GM18499 (cell line): Measurements from ENCODE around the gene UNCX.
"Not testable (repeated sequence)": the region's sequence is repeated elsewhere in the genome, so short reads cannot be mapped to it uniquely, and the experiment has no call there.

Source experiments
- ATAC-seq: cut with Tn5 transposase; IDR thresholded peaks from one replicate; pipeline ENCODE4 v1.9.1; 2021; ENCODE audit warnings: moderate number of reproducible peaks; ENCODE audit not compliant: insufficient read depth, unreplicated experiment

The UNCX gene

DNA sequence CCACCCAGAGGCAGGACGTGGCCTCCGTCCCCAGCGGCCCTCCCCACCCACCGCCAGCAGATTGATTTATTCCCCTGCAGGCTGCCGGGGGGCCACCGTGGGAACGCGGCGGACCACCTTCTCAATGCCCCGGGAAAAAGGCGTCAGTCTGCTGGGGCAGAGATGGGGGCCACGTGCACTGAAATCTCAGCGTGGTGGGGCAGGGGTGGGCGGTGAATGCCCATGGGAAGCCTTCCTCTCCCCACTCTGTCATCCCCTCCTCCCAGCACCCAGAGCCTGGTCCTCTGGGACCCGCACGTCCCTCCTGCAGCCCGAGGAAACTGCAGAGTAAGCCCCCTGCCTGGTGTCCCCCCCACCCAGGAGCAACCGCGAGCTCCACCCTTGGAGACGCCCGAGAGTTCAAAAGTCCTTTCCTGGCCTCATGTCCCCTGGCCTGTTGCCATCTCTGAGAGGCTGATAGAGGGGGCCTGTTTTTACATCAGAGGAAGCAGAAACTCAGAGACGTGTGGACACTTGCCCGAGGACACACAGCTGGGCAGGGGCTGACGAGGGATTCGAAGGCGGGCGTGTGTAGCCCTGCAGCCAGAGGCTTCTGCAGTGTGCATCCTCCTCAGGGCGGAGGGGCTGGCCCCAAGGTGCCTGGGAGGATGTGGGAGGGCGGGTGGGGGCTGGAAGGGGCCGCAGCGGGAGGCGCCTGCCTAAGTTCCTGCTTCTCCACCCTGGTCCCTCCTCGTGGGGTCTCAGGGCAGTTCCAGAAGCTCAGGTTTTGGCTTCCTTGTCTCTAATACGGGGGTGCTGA is 21.8 kb downstream of the UNCX start:
- ATAC-seq: no peak

DNA sequence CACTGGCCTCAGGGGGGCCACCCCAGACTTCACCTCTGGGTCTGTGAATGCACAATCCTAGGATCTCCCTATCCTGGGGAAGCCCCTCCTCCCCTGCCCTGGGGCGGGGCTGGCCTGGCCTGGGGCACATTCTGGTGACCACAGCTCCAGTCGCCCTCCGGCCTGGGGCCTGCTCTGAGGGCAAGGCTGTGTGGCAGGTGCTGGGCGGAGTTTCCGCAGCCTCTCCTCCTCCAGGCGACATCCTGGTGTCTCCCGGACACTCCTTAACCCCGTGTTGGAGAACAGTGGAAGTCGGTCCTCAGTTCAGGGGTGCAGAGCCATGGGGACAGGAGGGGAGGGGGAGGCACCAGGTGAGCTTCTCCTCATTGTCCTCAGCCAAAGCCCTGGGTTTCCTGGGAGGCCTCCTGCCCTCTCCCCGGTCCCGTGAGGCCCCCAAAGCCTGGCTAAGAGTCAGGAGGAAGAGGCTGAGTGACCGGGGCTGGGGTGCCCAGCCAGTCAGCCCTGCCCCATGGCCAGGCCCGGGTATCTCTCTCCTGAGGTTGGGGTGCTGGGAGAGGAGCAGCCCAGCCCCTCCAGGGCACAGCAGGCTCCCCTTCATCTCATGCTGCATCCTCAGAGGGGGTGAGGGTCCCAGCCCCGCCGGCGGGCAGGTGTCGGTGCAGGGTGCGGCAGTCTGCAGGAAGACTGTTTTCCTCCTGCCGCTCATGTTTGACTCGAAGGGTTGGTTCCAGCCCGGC is 22.6 kb downstream of the UNCX start:
- no peak for ATAC-seq

DNA sequence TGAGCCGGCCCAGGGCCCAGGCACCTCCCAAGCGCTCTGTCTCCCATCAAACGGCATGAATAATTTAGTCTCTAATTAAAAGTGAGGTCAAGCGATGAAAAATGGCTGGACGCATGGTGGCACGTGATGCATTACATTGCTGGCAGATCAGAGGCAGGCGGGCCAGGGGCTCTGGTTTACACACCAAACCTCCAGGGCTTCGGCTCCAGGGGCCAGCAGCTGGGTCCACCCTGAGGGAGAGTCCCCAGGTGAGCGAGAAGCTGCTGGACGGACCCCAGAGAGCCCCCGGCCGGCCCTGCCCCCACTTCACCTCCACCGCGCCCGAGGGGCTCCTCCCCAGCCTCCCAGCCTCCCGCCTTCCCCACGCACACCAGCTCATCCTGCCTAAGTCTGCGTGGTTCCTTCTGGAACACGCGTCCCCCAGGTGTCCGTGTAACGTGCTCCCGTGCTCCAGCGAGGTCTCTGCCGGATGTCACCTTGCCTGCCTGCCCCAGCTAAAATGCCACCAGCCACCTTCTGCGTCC is 23.2 kb downstream of the UNCX start:
- ATAC-seq: no peak

DNA sequence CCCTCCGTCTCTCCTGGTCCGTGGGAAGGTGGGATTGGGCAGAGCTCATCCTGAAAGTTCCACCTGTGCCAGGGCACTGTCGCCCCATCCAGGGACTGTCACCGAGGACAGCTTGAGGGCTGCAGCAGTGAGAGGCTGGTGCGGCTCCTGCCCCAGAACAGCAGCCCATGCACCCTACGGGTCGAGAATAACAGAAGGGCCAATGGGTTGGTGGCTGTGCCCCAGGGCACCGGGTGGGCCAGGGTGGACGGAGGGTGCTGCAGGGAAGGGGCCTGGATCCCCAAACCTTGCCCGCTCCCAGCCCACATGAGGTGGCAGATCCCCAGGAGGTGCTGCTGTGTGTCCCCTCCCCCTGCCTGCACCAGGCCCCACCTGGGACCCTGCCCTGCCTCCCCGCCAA is 23.9 kb downstream of the UNCX start:
- ATAC-seq: no peak

DNA sequence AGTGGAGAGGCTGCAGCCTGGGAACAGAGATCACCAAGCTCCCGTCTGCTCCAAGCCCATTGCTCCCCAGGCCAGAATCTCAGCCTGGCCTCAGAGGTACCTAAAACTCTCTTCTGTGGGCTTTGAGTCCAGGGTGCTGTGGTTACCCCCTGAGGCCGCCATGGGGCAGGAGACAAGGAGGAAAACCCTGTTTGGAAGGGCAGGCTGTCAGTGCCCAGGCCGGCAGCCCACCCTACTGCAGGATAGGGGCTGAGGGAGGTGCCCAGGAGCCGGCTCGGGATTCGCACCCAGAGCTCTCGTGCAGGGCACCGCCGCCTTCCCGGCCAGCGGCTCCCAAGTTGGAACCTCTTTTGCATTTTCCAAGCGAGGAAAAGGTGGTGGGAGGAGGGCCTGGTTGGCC is 24.5 kb downstream of the UNCX start:
- no peak for ATAC-seq

DNA sequence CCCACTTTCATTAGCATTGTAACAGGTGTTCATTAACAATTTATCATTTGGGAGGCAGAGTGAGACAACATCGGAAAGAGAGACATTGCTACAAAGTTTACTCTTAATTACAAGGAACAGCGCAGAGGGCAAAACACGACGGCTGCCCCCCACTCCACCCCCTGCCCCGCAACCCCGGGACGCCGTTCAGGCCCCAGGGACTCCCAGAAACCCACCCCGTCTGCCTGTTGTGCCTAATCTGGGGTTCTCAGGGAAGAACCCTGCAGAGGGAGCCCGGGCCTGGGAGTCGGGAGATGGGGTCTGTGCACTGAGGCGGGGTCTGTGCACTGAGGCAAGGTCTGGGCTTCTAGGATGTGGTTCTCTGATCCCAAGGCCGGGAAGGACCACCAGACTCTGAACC is 25.2 kb downstream of the UNCX start:
- no peak for ATAC-seq

DNA sequence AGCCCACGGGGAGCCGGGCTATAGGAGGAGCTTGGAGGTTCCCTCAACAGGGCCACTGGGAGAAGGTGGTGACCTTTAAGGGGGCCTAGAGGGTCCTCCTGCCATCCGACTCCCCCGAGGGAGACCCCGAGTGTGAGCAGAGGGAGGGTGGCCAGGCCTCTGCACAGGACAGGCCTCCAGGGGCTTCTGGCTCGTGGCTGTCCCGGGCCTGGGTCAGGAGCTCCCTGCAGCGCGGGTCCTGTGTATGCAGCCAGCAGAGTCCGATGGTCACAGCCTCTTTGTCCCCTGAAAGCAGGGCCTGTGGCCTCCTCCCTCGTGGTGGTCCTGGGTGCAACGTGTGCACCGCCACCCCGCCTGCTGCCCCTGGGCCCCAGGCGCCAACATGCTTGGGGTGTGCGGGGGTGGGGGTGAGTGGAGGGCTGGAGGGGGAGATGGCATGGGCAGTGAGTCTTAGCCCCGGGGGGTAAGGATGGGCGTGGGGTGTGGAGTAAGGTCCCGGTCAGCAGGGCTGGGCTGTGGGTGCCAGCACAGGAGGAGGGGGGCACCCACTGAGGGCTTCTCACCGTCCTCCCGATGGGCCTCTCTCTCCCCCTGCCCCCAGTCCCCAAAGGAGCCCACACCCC is 27.1 kb downstream of the UNCX start:
- no peak for ATAC-seq

DNA sequence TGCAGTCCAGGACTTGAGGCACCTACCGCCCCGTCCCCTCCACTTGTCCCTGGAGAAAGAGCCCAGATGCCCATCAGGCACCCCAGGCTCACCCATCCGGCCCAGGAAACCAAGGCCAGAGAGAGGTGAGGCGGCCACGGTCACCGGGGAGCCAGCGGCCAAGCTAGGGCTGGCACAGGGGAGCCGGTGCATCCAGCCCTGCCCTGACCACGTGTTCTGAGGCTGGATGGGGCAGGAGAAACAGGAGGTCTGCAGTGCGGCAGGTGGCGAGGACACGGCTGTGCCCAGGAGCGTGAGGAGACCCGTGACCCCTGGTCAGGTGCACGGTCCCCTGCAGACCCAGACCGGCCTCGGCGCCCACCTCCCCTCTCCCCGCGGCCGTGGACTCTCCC is 27.6 kb downstream of the UNCX start:
- no peak for ATAC-seq

DNA sequence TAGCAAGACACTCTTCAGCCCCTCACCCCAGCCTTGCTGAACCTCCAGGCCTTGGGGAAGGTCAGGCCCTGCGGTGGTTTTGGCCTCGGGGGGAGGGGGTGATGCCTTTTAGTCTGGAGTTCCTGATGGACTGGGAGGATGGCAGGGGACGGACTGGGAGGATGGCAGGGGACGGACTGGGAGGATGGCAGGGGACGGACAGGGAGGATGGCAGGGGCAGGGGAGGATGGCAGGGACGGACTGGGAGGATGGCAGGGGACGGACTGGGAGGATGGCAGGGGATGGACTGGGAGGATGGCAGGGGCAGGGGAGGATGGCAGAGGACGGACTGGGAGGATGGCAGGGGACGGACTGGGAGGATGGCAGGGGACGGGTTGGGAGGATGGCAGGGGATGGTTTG is 28.4 kb downstream of the UNCX start:
- ATAC-seq: not testable (repeated sequence)

DNA sequence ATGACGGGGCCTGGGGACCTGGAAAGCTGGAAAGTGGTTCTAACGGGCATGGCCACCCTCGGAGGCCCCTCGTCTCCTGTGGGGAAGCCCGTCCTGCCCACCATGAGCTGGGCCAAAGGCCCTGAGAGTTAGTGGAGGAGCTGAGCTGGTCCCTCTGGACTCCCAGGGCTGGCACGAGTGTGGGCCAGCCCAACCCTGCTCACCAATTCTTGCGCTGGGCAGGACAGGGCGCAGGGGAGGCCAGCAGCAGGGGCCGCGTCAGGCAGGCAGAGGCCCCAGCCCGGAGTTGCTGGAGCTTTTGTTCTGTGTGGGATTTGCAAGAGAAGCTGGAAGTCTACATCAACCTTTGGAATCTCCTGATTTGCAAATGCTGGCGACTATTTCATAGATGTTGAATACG is 29.8 kb downstream of the UNCX start:
- no peak for ATAC-seq

DNA sequence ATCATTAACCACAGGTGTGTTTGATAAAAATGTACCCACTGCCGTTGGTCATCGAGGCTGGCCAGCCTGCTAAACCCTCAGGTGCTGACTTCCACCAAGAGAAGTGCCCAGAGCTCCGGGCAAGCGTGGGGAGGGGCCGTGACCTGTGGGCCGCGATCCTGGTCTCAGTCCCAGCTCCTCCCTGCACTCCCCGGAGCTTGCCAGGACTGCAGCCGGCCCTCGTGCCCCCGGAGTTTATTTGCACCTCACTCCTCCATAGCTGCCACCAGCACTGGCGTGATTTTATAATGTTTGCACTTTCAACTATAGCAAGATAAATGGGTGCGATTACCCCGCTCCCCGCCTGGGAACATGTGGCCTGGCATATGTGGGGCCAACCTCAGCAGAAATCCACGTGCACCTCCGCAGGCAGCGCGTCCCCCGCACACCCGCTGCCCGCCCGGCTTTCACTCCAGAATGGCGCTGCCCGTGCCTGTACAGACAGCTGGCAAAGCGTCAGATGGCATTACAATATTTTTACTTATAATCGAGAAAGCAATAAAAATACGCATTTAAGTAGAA is 30.8 kb downstream of the UNCX start:
- no peak for ATAC-seq

DNA sequence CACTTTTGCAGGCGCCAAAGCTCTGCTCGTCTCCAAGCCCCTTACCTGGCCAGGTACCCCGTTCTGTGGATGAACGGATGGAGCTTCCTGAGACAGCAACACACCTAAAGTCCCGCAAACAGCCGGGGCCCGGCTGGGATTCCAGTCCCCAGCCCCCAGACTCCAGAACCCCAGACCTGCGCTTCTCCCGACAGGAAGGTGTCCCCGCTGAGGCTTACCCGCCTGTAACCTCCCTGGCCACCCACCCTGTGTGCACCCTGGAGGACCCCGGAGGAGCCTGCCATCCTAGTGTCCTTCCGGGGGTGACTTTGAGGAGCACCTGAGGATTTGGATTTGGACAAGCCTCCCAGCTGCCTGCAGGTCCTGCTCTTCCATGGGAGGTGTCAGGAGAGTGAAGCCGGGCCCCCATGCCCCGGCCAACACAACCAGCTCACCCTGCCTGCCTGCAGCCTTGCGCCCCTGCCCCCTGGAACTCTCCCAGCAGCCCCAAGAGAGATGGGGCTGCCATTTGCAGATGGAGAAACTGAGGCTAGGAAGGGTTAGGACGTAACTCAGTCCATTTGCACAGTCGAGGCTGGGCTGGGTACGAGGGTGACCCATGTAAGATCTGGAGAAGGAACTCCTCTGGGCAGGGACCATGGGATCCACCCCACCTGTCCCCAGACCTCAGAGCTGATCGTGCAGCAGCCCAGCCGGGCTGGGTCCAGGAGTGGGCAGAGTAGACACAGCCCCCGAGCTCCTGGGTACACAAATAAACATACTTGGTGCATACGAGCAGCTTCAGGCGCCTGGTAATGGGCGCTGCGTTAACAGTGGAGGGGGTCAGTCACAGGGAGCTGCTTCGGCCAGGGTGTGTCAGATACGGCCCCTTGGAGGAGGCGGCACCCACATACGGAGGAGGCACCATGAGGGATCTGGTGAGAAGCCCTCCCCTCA is 31.9 kb downstream of the UNCX start:
- ATAC-seq: no peak

DNA sequence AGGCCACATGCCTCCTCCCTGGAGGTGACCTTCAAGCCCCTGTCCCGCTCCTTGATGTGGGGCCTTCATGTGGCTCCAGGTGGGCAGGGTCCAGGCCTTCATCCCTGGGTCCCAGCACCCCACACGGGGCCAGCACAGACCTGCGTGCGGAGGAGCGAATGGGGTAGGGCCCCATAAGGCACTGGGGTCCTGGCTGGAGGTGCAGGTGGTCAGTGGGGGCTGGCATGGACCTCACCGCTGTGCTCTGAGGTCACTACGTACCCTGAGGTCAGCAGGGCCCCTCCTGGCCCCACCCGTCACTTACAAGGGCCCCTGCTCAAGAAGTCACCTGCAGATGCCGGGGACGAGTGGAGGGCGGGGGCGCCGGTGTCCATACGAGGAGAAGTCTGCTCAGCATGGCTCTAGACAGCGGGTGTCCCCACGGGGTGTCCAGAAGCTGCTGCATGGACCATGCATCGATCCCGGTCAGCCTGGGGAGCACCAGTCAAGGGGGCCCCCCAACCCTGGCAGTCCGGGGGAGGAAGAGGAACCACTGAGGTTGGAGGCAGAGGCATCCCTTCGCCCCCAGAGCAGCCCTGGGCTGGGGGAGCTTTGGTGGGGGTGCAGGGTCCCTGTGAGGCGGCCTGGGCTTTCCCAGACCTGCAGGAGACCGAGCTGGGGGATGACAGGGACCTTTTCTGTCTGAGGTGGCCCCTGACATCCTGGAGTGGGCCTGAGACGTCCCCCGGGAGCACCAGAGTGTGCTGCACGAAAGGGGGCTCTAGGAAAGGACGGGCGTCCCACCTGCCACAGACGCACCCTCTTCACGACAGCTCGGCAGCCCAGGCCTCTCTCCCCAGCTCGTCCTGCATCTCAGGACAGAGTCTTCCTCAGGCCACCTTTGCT is 34.6 kb downstream of the UNCX start:
- no peak for ATAC-seq

DNA sequence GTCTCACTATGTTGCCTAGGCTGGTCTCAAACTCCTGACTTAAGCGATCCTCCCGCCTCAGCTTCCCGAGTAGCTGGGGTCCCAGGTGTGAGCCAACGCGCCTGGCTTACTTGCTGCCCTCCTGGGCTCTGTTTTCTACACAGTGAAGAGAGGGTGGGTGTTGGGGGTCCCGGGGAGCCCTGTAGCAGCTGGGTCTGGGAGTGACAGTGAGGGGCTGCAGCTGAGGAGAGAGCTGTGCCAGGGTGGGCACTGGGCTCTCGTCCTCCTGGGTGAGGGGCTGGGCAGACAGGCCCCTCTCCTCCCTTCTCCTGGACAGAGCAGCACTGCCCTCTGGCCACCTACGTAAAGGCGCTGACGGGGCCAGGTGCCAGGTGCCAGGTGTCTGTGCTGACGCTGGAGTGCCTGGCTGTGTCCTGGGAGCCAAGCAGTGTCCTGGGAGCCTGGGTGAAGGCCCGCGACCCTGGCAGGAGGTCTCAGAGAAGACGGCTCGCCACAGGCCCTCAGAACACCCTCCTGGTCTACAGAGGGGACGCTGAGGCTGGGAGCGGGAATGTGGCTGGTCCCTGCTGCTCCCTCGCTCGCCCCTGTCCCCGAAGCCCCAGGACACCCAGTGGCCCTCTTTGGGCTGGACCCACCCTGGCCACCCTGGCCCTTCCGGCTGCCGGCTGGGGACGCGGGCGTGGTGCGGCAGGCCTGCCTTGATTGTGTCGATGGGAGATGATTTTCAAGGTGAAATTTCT is 35.6 kb downstream of the UNCX start:
- ATAC-seq: no peak

DNA sequence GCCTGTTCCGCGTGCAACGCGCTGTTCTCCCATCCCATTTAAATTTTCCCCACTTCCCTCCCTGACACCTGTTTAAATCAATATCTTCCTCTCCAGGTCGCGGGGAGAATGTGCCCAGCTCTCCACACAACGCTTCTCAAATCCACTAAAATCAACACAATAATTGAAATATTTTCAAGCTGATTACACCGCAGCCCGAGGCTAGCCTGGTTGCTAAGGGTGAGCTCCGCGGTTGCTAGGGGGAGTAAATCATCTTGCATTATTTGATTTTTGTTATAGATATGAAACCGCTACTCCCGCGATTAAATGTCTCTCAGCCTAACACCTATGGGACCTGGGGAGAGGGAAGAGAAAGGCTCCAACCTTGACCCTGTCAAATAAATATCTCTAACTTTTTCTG is 36.2 kb downstream of the UNCX start:
- no peak for ATAC-seq

DNA sequence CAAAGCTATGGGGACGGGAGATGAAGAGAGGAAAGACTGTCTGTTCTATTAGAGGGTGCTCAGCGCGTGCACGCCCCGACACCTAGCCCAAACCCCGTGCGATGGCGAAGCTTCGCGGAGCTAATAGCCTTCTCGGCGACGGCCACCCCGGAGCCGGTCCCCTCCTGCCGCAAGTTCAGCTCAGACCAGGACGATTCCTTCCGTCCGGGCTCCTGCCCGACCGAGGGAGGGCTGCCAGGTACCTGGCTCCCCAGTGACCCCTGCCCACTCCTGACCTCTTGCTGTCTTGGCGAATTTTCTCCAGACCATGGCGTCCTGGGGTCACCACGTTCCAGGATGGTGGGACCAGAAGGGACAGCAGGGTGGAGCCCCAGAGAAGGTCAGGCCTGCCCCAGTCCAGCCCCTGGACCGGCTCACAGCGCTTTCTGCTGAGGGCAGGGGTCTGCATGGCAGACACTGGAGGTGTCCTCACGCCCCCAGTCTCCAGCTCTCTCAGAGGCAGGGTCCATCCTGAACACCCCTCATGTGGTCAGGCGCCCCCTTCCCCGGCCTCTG is 36.7 kb downstream of the UNCX start:
- ATAC-seq: no peak

DNA sequence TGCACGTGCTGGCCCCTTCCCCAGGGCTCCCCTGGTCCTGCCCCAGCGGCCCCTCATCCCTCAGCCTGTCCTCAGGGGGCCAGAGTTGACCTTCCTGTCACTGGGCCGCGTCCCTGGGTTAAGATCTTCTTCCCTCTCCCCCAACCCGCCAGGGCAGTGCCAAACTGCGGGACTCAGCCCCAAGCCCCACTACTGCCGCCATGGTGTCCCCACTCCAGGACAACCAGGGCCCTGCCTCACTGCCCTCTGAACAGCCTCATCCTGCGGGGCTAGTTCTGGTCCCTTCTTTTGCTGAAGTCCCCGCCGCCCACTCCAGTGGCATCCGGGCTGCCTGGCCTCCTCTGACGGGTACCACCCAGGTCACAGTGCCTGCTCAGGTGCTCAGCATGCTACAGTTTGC is 37.5 kb downstream of the UNCX start:
- no peak for ATAC-seq

DNA sequence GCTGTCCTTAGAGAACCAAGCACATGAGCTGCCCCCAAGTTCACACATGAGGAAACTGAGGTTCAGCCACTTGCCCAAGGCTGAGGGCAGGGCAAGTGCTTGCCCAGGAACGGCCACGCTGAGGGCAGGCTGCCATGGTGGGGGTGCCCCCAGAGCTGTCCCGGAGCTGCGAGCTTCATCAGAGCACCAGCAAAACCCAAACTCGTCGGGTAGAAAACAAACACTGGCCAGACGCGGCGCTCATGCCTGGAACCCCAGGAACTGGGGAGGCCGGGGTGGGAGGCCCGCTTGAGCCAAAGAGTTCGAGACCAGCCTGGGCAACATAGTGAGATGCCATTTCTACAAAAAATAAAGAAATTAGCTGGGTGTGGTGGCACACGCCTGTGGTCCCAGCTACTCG is 38.4 kb downstream of the UNCX start:
- ATAC-seq: no peak
